HEK293 (cell line): ENCODE results near the gene NXN.

Experiments
- CTCF ChIA-PET: fragments of 350-600 bp; formaldehyde crosslinking; extraction: SDS; loops from one replicate; lab custom pipeline; 2021; ENCODE audit warnings: antibody characterized with exemption; lab: Yijun Ruan, JAX
- POLR2A ChIA-PET: fragments of 300-600 bp; formaldehyde crosslinking; extraction: SDS; loops from one replicate; lab custom pipeline; 2020; ENCODE audit warnings: antibody characterized with exemption, inconsistent platforms; lab: Yijun Ruan, JAX
- H3K27ac ChIP-seq: fragments of 200-500 bp; sonication (Bioruptor generic); 2 replicates; pipeline ENCODE4 v1.5.1; 2014; ENCODE audit warnings: low read depth, low read length, control low read depth, inconsistent platforms; ENCODE audit errors: extremely low read depth
- H3K36me3 ChIP-seq, 2 experiments: fragments of 200-500 bp in 1 of 2; sonication (Bioruptor generic) in 1 of 2; 1 replicate in 1 of 2; 2 replicates in 1 of 2; pipeline ENCODE4 v1.5.1; 2014 to 2017; ENCODE audit warnings: inconsistent platforms in 2 of 2, low read length in 2 of 2; ENCODE audit not compliant: control insufficient read depth in 2 of 2, insufficient read depth in 1 of 2
- H3K4me1 ChIP-seq: fragments of 200-500 bp; sonication (Bioruptor generic); 2 replicates; pipeline ENCODE4 v1.5.1; 2014; ENCODE audit warnings: mild to moderate bottlenecking, low read length, inconsistent platforms; ENCODE audit not compliant: control insufficient read depth, insufficient read depth
- H3K4me3 ChIP-seq: 2 replicates; pipeline ENCODE4 v1.5.1; 2011; ENCODE audit warnings: low read depth, mild to moderate bottlenecking, control low read depth, low read length, moderate library complexity
- H3K9me3 ChIP-seq: fragments of 200-500 bp; sonication (Bioruptor generic); 2 replicates; pipeline ENCODE4 v1.5.1; 2014; ENCODE audit warnings: low read depth, low read length, inconsistent platforms; ENCODE audit not compliant: control insufficient read depth, insufficient read depth
- GLI2 ChIP-seq: fragments of 450-650 bp; formaldehyde crosslinking; IDR thresholded peaks from 2 replicates; pipeline ENCODE4; 2017; ENCODE audit warnings: missing biosample characterization, missing genetic modification characterization, low read depth, borderline replicate concordance
- GLIS1 ChIP-seq: fragments of 450-650 bp; formaldehyde crosslinking; IDR thresholded peaks from 2 replicates; pipeline ENCODE4 v1.5.1; 2016; ENCODE audit warnings: missing biosample characterization, missing genetic modification characterization
- SCRT1 ChIP-seq: fragments of 450-650 bp; formaldehyde crosslinking; IDR thresholded peaks from 2 replicates; pipeline ENCODE4 v1.5.1; 2016; ENCODE audit warnings: missing biosample characterization, missing genetic modification characterization, borderline replicate concordance
- SCRT2 ChIP-seq: fragments of 450-650 bp; formaldehyde crosslinking; IDR thresholded peaks from 2 replicates; pipeline ENCODE4 v1.5.1; 2016; ENCODE audit warnings: missing biosample characterization, missing genetic modification characterization
- ZBTB1 ChIP-seq: fragments of 450-650 bp; formaldehyde crosslinking; IDR thresholded peaks from 2 replicates; pipeline ENCODE4 v1.5.1; 2016; ENCODE audit warnings: missing biosample characterization, missing genetic modification characterization
- ZBTB48 ChIP-seq: fragments of 450-650 bp; formaldehyde crosslinking; IDR thresholded peaks from 2 replicates; pipeline ENCODE4 v1.5.1; 2016; ENCODE audit warnings: missing biosample characterization, missing genetic modification characterization
- ZEB2 ChIP-seq: fragments of 450-650 bp; formaldehyde crosslinking; IDR thresholded peaks from 2 replicates; pipeline ENCODE4 v1.5.1; 2016; ENCODE audit warnings: missing biosample characterization, missing genetic modification characterization
- ZFP69B ChIP-seq: fragments of 450-650 bp; formaldehyde crosslinking; IDR thresholded peaks from 2 replicates; pipeline ENCODE4 v1.5.1; 2016; ENCODE audit warnings: missing biosample characterization, missing genetic modification characterization
- ZNF138 ChIP-seq: fragments of 450-650 bp; formaldehyde crosslinking; IDR thresholded peaks from 2 replicates; pipeline ENCODE4 v1.5.1; 2016; ENCODE audit warnings: missing biosample characterization, missing genetic modification characterization, borderline replicate concordance
- ZNF202 ChIP-seq: fragments of 450-650 bp; formaldehyde crosslinking; IDR thresholded peaks from 2 replicates; pipeline ENCODE4 v1.5.1; 2016; ENCODE audit warnings: missing biosample characterization, missing genetic modification characterization, borderline replicate concordance
- ZNF24 ChIP-seq: fragments of 450-650 bp; formaldehyde crosslinking; IDR thresholded peaks from 2 replicates; pipeline ENCODE4 v1.5.1; 2016; ENCODE audit warnings: missing biosample characterization, missing genetic modification characterization
- ZNF302 ChIP-seq: fragments of 450-650 bp; formaldehyde crosslinking; IDR thresholded peaks from 2 replicates; pipeline ENCODE4 v1.5.1; 2016; ENCODE audit warnings: missing biosample characterization, missing genetic modification characterization, low read depth
- ZNF366 ChIP-seq: fragments of 450-650 bp; formaldehyde crosslinking; conservative IDR thresholded peaks from 2 replicates; pipeline ENCODE4 v1.5.1; 2016; ENCODE audit warnings: missing biosample characterization, missing genetic modification characterization
- ZNF394 ChIP-seq: fragments of 450-650 bp; formaldehyde crosslinking; IDR thresholded peaks from 2 replicates; pipeline ENCODE4 v1.5.1; 2016; ENCODE audit warnings: missing biosample characterization, missing genetic modification characterization, mild to moderate bottlenecking, moderate library complexity, borderline replicate concordance
- ZNF433 ChIP-seq: fragments of 450-650 bp; formaldehyde crosslinking; IDR thresholded peaks from 2 replicates; pipeline ENCODE4 v1.5.1; 2016; ENCODE audit warnings: missing biosample characterization, missing genetic modification characterization, low read depth
- ZNF585B ChIP-seq: fragments of 450-650 bp; formaldehyde crosslinking; IDR thresholded peaks from 2 replicates; pipeline ENCODE4 v1.5.1; 2016; ENCODE audit warnings: missing biosample characterization, missing genetic modification characterization
- ZXDB ChIP-seq: fragments of 450-650 bp; formaldehyde crosslinking; IDR thresholded peaks from 2 replicates; pipeline ENCODE4 v1.5.1; 2016; ENCODE audit warnings: missing biosample characterization, missing genetic modification characterization
- TF ChIP-seq, protein P1 (sequence below): fragments of 450-650 bp; formaldehyde crosslinking; IDR thresholded peaks from 2 replicates; pipeline ENCODE4 v1.5.1; 2016; ENCODE audit warnings: missing biosample characterization, missing genetic modification characterization
- TF ChIP-seq, protein P2 (sequence below): fragments of 450-650 bp; formaldehyde crosslinking; IDR thresholded peaks from 2 replicates; pipeline ENCODE4 v1.5.1; 2016; ENCODE audit warnings: missing biosample characterization, missing genetic modification characterization
- TF ChIP-seq, protein P3 (sequence below): fragments of 450-650 bp; formaldehyde crosslinking; IDR thresholded peaks from 2 replicates; pipeline ENCODE4 v1.5.1; 2017; ENCODE audit warnings: missing biosample characterization, missing genetic modification characterization
- TF ChIP-seq, protein P4 (sequence below): fragments of 450-650 bp; IDR thresholded peaks from 2 replicates; pipeline ENCODE4 v1.5.1; 2018; ENCODE audit warnings: missing biosample characterization, mild to moderate bottlenecking, missing genetic modification characterization
- TF ChIP-seq, protein P5 (sequence below): fragments of 450-650 bp; formaldehyde crosslinking; IDR thresholded peaks from 2 replicates; pipeline ENCODE4 v1.5.1; 2016; ENCODE audit warnings: missing biosample characterization, missing genetic modification characterization

Gene NXN

DNA sequence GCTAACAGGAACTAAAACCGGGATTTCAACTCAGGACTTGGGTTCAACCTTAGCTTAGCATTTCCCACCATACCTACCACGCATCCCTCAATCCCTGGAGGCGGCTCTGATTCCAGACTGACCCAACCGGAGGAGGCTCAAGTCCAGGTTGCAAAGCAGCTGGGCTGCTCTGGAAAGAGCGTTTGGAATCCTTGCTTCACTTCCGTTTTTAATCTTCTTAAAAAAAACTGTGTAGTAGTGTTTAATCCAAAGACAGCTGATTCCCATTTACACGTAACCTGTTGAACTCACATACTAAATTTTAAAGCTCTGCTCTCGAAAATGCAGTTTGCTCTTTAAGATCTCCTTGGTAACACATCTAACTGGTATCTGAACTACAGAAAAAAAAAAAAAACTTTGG, 50.0 kb downstream of the NXN start:
- ChIA-PET POLR2A (interaction anchor here (1.4 to 2.9 kb wide), 4 partner anchors 14 to 49 kb away, joined by 6 to 20 read pairs (median 12); partner anchors contain the start of gene NXN), CTCF (interaction anchor here (0.6 to 2.6 kb wide), 9 partner anchors 9 to 229 kb away, joined by 3 to 12 read pairs (median 3); no protein-coding TSS in a partner anchor)
- peaks cover 22% of the 10 kb centered on the region for H3K4me1 ChIP-seq
- no peaks in the 10 kb centered on the region for H3K9me3 ChIP-seq
- H3K27ac ChIP-seq, result no peak overlapping the region
- H3K4me3 ChIP-seq, result no peak overlapping the region
- H3K36me3 ChIP-seq, result no peaks in the 10 kb centered on the region; a peak in 1 of 3 replicates
- TF ChIP-seq SCRT1 (tag by site-specific recombination) (0 out of 2 replicates have a peak, but pooled peaks have one; percentile 40), GLIS1 (tag by site-specific recombination) (no peak), SCRT2 (tag by site-specific recombination) (peak; percentile 67)

DNA sequence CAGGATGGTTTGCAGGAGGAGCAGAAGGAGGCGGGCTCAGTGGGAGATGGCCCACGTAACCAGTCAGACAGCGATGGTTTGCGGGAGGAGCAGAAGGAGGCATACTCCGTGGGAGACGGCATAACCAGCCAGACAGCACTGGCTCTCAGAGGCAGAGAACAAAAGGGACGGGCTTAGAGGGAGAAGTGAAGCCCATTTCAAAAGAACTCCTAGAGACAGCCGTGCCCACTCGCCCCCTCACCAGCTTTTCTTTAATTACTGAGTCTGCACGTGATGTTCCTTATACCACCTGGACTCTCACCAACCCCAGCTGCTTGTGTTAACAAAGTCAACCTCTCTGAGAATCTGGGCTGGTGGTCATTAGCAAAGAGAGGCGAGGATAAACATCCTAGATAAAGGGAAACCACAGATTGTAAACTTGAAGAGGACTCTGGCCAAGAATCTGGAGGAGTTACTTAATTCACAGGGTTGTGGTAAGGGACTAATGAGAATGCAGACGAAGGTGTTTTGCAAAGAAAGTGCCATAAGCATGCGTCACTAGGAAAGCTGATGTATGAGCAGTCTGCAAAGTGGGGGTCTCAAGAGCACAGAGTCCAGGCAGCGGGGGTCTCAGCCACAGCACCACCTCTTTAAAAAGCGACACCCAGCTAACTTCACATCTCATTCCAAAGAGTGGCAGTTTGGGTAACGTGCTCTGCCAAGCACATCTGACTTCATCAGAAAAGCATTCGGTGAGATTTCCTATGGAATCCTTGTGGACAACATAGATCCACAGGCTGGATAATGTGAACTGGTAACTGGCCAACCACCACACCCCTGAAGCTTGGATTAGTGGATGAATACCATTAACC, 51.7 kb downstream of the NXN start:
- Histone ChIP-seq H3K27ac (peak overlapping the region; percentile 63), H3K36me3 (peaks cover 0 to 3% of the 10 kb centered on the region in 2 experiments; a peak in 2 of 3 replicates), H3K4me1 (peaks cover 12% of the 10 kb centered on the region), H3K9me3 (no peaks in the 10 kb centered on the region), H3K4me3 (peak overlapping the region; percentile 22)
- ChIA-PET POLR2A (interaction anchor here (0.5 to 2.9 kb wide), 15 partner anchors 10 to 580 kb away, joined by 3 to 20 read pairs (median 6); partner anchors contain the start of genes GEMIN4 and NXN), CTCF (interaction anchor here (0.6 to 2.2 kb wide), 6 partner anchors 11 to 133 kb away, joined by 3 to 12 read pairs (median 4); no protein-coding TSS in a partner anchor)
- TF ChIP-seq ZNF302 (tag by site-specific recombination) (no peak), ZNF366 (peak; percentile 87), ZBTB48 (0 out of 2 replicates have a peak, but pooled peaks have one; percentile 20), GLI2 (peak; percentile 74), ZNF202 (tag by site-specific recombination) (no peak), ZXDB (tag by site-specific recombination) (peak; percentile 79), ZFP69B (tag by site-specific recombination) (peak; percentile 62), ZNF585B (tag by site-specific recombination) (no peak), ZNF394 (tag by site-specific recombination) (peak; percentile 66; the same call in 1 of the 2 replicates), ZNF138 (tag by site-specific recombination) (no peak), ZEB2 (tag by site-specific recombination) (peak; percentile 87), ZBTB1 (tag by site-specific recombination) (0 out of 2 replicates have a peak, but pooled peaks have one; percentile 70), ZNF433 (tag by site-specific recombination) (no peak), ZNF24 (tag by site-specific recombination) (peak; percentile 63)
- TF ChIP-seq, protein P1, sequence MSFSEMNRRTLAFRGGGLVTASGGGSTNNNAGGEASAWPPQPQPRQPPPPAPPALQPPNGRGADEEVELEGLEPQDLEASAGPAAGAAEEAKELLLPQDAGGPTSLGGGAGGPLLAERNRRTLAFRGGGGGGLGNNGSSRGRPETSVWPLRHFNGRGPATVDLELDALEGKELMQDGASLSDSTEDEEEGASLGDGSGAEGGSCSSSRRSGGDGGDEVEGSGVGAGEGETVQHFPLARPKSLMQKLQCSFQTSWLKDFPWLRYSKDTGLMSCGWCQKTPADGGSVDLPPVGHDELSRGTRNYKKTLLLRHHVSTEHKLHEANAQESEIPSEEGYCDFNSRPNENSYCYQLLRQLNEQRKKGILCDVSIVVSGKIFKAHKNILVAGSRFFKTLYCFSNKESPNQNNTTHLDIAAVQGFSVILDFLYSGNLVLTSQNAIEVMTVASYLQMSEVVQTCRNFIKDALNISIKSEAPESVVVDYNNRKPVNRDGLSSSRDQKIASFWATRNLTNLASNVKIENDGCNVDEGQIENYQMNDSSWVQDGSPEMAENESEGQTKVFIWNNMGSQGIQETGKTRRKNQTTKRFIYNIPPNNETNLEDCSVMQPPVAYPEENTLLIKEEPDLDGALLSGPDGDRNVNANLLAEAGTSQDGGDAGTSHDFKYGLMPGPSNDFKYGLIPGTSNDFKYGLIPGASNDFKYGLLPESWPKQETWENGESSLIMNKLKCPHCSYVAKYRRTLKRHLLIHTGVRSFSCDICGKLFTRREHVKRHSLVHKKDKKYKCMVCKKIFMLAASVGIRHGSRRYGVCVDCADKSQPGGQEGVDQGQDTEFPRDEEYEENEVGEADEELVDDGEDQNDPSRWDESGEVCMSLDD, result 0 out of 2 replicates have a peak, but pooled peaks have one; percentile 24
- TF ChIP-seq, protein P2, sequence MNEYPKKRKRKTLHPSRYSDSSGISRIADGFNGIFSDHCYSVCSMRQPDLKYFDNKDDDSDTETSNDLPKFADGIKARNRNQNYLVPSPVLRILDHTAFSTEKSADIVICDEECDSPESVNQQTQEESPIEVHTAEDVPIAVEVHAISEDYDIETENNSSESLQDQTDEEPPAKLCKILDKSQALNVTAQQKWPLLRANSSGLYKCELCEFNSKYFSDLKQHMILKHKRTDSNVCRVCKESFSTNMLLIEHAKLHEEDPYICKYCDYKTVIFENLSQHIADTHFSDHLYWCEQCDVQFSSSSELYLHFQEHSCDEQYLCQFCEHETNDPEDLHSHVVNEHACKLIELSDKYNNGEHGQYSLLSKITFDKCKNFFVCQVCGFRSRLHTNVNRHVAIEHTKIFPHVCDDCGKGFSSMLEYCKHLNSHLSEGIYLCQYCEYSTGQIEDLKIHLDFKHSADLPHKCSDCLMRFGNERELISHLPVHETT (tag by site-specific recombination), result peak; percentile 62; the same call in 1 of the 2 replicates
- TF ChIP-seq, protein P3, sequence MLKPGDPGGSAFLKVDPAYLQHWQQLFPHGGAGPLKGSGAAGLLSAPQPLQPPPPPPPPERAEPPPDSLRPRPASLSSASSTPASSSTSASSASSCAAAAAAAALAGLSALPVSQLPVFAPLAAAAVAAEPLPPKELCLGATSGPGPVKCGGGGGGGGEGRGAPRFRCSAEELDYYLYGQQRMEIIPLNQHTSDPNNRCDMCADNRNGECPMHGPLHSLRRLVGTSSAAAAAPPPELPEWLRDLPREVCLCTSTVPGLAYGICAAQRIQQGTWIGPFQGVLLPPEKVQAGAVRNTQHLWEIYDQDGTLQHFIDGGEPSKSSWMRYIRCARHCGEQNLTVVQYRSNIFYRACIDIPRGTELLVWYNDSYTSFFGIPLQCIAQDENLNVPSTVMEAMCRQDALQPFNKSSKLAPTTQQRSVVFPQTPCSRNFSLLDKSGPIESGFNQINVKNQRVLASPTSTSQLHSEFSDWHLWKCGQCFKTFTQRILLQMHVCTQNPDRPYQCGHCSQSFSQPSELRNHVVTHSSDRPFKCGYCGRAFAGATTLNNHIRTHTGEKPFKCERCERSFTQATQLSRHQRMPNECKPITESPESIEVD (tag by site-specific recombination), result peak; percentile 79
- TF ChIP-seq, protein P4, sequence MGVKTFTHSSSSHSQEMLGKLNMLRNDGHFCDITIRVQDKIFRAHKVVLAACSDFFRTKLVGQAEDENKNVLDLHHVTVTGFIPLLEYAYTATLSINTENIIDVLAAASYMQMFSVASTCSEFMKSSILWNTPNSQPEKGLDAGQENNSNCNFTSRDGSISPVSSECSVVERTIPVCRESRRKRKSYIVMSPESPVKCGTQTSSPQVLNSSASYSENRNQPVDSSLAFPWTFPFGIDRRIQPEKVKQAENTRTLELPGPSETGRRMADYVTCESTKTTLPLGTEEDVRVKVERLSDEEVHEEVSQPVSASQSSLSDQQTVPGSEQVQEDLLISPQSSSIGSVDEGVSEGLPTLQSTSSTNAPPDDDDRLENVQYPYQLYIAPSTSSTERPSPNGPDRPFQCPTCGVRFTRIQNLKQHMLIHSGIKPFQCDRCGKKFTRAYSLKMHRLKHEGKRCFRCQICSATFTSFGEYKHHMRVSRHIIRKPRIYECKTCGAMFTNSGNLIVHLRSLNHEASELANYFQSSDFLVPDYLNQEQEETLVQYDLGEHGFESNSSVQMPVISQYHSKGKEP (tag by site-specific recombination), result peak; percentile 51; the same call in 1 of the 2 replicates
- TF ChIP-seq, protein P5, sequence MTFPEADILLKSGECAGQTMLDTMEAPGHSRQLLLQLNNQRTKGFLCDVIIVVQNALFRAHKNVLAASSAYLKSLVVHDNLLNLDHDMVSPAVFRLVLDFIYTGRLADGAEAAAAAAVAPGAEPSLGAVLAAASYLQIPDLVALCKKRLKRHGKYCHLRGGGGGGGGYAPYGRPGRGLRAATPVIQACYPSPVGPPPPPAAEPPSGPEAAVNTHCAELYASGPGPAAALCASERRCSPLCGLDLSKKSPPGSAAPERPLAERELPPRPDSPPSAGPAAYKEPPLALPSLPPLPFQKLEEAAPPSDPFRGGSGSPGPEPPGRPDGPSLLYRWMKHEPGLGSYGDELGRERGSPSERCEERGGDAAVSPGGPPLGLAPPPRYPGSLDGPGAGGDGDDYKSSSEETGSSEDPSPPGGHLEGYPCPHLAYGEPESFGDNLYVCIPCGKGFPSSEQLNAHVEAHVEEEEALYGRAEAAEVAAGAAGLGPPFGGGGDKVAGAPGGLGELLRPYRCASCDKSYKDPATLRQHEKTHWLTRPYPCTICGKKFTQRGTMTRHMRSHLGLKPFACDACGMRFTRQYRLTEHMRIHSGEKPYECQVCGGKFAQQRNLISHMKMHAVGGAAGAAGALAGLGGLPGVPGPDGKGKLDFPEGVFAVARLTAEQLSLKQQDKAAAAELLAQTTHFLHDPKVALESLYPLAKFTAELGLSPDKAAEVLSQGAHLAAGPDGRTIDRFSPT (tag by site-specific recombination), result peak; percentile 84
